Stimulated activated naive CD8-positive, alpha-beta T cell treated with anti-CD3 and anti-CD28 coated beads, Interleukin-15, Interleukin-2, amounts not matched to agents 100 U/mL and 50 U/mL, for 24 hours (primary cell): Measurements from ENCODE around the gene WDTC1.
"Not testable (repeated sequence)": the region's sequence is repeated elsewhere in the genome, so short reads cannot be mapped to it uniquely, and the experiment has no call there.

Experiments used
- ATAC-seq: fragments of 150-1000 bp; cut with Tn5 transposase; one replicate; pipeline ENCODE4 v1.10.0; 2021
- DNase-seq: peaks from one replicate; pipeline ENCODE4 v3.0.0; 2021

The WDTC1 gene

DNA sequence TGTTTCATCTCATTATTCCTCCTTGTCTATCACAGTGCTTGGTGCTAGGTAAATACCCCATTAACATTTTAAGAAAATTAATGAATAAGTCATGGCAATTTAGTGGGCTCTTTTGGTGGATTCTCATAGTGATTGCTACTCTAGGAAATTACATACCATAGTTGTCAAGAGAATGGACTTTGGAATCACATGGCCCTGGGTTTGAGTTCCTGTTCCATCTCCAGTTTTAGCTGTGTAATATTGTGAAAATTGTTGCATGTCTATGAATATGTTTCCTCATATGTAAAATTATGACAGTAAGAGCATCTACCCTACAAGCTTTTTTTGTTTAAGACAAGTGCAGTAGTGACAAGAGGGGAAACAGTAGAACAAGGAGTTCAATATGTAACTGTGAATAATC is 20.7 kb downstream of the WDTC1 start:
- DNase-seq (no peak), ATAC-seq (no peak)

DNA sequence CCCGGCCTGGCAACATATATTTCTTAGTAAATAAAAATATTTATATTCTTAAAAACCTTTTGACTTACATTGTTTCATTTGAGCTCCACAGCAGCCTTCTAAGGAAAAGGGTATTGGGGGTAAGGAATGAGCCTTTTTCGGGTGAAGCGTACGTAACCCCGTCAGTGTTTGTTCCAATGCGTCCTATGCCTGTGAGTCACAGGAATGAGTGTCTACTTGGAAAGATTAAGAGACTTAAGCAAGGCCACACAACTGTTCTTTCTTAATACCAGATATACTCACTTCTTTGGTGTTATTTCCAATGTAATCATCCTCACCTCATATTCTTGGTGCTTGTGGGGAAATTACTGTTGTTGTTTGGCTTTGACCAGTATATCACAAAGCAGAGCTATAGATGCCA is 22.7 kb downstream of the WDTC1 start:
- DNase-seq (no peak), ATAC-seq (no peak)

DNA sequence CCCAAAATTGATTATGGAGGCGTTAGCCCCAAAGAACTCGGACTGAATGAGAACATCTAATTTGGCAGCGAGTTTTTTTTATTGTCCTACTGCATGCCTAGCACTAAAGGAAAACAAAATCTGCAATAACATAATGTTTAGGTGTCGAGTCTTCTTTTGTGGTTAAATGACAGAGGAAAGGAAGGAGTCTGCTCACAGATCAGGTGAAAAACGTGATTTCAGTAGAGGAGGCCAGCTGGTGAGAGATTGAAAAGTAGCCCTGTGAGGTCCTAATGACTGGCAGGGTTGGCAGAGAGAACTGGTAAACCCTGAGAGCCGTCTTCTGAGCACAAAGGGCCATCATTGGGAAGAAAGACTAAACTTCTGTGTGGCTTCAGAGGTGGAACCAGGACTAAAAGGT is 24.2 kb downstream of the WDTC1 start:
- ATAC-seq: no peak
- DNase-seq: no peak

DNA sequence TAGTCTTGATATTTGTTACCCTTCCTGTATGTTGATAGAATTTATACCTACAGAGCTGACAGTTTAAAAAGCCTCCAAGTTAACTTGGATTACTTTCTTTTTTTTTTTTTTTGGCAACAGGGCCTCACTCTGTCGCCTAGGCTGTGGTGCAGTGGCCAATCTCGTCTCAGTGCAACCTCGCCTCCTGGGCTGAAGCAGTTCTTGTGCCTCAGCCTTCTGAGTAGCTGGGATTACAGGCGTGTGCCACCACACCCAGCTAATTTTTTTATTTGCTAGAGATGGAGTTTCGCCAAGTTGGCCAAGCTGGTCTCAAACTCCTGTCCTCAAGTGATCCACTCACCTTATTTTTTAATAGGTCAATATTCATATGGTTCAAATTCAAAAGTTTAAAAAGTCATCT is 32.7 kb downstream of the WDTC1 start:
- ATAC-seq (no peak), DNase-seq (no peak)

DNA sequence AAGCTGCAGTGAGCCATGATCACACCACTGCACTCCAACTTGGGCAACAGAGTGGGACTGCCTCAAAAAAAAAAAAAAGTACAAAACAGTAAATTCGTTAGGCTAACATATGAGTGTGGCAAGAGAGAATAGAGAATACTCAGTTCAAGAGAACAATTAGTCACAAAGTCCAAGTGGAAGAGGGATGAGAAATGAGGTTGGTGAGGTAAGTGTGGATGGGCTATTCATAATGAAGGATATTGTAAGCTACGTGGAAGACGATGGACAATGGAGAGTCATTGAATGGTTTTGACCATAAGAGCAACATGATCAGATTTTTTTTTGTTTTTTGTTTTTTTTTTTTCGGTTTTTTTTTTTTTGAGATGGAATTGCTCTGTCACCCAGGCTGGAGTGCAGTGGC is 34.8 kb downstream of the WDTC1 start:
- ATAC-seq (no peak), DNase-seq (no peak)

DNA sequence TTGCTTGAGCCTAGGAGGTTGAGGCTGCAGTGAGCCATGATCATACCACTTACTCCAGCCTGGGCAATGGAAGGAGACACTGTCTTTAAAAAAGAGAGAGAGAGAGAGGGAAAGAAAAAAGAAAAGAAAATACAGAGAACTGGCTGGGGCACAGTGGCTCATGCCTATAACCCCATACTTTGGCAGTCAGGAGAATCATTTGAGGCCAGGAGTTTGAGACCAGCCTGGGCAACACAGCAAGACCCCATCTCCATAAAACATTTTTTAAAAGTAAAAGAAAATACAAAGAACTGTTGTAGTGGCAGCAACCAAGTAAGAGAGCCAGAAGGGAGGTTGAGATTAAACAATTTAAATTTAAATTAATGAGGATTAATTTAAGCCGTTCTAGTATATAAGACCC is 39.8 kb downstream of the WDTC1 start:
- DNase-seq (no peak), ATAC-seq (no peak)

DNA sequence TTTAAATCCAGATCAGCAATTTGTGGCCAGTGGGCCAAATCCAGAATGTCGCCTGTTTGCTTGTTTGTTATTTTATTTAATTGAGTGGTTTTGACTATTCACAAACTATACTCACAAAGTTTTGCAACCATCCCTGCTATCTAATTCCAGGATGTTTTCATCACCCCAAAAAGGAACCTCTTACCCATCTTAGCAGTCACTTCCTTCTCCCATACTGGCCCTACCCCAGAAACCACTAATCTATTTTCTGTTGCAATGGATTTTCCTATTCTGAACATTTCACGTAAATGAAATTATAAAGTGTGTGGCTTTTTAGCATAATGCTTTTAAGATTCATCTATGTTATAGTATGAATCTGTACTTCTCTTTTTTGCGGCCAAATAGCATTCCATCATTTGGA is 41.3 kb downstream of the WDTC1 start:
- no peak for DNase-seq
- no peak for ATAC-seq

DNA sequence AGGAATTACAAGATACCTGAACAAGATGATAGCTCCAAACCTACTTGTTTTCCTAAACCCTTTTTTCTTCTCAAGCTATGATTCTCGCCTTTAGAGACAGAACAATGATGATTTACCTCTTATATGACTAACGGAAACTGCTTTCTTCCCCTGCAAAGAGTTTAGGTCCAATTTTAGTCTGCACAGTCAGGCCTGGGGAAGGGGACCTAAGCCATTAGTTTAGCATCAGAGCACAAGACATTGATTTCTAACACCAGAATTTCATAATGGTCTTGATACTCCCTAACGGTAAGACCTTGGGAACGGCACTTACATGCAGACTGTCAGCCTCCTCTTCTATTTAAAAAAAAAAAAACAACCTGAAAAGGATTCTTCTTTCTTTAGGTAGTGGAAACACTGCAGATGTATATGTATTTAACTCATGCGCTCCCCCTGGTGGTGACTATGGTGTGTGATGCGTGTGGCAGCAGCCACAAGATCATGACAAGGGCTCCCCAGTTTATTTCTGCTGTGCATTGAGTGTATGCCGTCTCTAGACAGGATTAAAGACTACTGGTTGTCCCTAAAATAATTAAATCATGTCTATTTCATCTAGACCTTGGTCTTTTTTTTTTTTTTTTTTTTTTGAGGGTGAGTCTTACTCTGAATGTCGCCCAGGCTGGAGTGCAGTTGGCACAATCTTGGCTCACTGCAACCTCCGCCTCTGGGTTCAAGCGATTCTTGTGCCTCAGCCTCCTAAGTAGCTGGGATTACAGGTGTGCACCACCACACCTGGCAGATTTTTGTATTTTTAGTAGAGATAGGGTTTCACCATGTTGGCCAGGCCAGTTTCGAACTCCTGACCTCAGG is 50.2 kb downstream of the WDTC1 start:
- ATAC-seq (peak; percentile 78), DNase-seq (peak; percentile 92)

DNA sequence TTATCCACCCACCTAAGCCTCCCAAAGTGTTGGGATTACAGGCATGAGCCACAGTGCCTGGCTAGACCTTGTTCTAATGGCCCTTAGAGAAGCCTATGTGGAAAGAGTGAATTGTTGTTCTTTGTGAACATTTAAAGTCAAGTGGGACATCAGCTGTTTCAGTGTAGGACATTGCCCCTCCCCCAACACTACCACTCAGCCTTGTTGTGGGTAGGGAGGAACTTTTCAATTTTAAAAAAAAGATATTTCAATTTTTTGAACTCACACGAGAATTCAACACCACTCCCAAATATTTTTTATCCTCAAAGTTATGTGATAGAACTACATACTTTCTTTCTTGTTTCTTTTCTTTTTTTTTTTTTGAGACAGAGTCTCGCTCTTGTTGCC is 50.8 kb downstream of the WDTC1 start:
- DNase-seq (no peak), ATAC-seq (no peak)

DNA sequence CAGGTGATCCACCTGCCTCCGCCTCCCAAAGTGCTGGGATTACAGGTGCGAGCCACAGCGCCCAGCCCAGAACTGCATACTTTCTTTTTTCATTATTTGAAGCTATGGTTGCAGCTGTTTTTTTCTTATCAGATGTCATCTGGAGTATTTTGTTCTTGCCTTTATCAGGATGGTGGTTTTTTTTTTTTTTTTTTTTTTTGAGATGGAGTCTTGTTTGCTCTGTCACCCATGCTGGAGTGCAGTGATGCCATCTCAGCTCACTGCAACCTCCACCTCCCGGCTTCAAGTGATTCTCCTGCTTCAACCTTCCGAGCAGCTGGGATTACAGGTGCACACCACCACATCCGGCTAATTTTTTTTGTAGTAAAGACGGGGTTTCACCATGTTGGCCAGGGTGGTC is 51.4 kb downstream of the WDTC1 start:
- DNase-seq, ATAC-seq: not testable (repeated sequence)

DNA sequence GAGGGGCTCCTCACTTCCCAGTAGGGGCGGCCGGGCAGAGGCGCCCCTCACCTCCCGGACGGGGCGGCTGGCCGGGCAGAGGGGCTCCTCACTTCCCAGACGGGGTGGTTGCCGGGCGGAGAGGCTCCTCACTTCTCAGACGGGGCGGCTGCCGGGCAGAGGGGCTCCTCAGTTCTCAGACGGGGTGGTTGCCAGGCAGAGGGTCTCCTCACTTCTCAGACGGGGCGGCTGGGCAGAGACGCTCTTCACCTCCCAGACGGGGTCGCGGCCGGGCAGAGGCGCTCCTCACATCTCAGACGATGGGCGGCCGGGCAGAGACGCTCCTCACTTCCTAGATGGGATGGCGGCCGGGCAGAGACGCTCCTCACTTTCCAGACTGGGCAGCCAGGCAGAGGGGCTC is 54.7 kb downstream of the WDTC1 start:
- not testable (repeated sequence) for ATAC-seq, DNase-seq

DNA sequence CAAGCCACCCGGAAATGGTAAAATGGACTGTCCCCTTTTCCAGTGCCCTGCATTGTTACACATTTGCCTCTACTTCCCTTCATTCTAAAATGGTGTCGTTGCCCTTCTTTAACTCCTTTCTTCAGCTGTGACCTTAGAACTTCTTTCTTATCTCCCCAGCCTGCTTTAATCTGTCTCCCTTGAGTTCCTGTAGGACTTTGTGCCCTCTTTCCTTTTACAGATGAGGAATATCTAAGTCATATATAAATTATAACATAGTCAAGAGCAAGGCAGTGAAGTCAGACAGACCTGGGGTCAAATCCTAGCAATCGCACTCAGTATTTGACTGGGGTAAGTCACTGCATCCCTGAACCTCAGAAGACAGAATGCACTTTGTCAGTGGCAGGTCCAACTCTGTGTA is 56.1 kb downstream of the WDTC1 start:
- DNase-seq (no peak), ATAC-seq (no peak)

DNA sequence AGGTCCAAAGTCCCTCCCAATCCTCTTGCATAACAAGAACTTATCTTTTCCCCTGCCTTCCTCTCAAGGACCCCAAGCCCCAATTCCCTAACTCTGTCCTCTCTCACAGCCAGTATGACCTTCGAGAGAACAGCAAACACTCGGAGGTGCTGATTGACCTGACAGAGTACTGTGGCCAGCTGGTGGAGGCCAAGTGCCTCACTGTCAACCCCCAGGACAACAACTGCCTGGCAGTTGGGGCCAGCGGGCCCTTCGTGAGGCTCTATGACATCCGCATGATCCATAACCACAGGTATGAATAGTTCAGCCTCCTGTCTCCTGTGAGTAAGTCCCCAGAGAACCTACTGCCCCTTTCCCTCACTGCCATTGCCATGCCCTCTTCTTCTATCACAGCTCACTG is 57.7 kb downstream of the WDTC1 start:
- no peak for ATAC-seq
- no peak for DNase-seq

DNA sequence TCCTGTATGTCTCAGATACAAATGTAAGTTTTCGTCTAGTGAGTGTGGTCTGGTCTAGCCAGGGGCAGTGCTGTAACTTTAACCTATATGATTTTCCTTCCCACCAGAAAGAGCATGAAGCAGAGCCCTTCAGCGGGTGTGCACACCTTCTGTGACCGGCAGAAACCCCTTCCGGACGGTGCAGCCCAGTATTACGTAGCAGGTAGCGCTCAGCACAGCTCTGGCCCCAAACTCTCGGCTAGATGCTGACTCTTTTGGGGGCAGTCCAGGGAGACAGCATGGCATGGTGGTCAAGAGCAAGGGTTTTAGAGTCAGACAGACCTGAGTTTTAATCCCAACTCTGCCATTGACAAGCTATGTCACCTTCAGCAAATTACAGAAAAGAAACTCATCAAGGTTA is 59.5 kb downstream of the WDTC1 start:
- ATAC-seq: no peak

DNA sequence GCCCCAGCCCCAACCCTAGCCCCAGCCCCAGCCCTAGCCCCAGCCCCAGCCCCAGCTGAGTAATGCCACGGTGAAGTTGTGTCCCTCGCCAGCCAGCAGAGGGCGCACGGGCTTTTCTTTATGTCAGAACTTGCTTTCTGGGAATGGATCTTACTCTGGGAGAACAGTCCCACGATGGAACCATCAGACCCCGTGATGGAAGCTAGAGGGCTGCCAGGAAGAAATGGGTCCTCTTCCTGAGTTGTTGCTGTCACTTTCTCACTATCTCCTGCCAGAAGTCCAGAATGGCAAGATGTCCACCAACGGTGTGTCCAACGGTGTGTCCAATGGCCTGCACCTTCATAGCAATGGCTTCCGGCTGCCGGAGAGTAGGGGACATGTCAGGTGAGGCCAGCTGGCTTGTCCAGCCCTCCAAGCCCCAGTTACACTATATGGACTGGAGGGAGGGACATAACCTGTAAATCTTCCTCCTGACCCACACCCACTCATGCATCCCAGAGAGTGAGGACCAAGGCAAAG is 62.4 kb downstream of the WDTC1 start:
- ATAC-seq (peak; percentile 62), DNase-seq (peak; percentile 80)

More for the DNA sequence above, 59.5 kb downstream of the WDTC1 start:
- no peak for DNase-seq

DNA sequence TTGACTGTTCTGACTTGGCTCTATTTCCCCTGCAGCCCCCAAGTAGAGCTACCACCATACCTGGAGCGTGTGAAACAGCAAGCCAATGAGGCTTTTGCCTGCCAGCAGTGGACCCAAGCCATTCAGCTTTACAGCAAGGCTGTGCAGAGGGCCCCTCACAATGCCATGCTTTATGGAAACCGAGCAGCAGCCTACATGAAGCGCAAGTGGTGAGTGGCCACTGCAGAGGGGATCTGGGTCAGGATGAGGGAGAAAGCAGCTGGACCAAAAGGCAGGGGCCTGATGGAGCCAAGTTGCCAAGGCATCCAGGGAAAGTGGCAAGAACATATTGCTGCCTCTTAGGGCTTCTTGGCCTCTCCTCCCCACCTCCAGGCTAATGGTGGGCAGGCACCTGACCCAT is 63.5 kb downstream of the WDTC1 start:
- DNase-seq (no peak), ATAC-seq (no peak)

DNA sequence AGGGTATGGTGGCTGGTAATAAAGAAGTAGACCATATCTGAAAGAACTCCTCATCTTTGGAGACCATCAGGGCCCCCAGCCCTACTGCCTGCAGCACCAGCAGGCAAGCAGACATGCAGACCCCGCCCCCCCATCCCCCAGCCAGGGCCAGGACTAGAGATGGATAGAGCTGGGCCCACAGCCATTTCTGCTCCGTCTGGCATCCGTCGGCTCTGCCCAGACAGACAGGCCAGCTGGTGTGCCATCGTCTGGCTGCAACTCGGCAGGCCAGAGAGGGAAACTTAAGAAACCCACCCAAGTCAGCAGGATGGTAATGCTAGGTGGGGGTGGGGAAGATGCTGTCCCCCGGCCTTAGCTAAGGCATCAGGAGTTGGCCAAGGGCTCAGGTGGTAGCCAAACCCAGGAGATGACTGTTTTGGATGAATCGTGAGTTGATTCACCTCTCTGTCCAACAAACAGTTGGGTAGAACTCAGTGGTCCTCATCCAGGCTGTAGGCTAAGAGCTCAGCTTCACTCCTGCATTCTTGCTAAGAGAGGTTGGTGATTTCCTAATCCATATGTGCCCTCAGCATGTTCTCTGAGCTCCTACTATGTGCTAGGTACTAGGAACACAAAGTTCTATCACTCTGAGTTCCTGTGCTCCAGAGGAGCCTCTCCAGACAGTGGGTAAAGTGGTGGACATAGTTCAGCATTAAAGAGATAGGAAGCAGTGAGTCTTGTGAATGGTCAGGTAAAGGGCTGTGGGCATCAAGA is 64.4 kb downstream of the WDTC1 start:
- no peak for ATAC-seq
- DNase-seq: no peak

DNA sequence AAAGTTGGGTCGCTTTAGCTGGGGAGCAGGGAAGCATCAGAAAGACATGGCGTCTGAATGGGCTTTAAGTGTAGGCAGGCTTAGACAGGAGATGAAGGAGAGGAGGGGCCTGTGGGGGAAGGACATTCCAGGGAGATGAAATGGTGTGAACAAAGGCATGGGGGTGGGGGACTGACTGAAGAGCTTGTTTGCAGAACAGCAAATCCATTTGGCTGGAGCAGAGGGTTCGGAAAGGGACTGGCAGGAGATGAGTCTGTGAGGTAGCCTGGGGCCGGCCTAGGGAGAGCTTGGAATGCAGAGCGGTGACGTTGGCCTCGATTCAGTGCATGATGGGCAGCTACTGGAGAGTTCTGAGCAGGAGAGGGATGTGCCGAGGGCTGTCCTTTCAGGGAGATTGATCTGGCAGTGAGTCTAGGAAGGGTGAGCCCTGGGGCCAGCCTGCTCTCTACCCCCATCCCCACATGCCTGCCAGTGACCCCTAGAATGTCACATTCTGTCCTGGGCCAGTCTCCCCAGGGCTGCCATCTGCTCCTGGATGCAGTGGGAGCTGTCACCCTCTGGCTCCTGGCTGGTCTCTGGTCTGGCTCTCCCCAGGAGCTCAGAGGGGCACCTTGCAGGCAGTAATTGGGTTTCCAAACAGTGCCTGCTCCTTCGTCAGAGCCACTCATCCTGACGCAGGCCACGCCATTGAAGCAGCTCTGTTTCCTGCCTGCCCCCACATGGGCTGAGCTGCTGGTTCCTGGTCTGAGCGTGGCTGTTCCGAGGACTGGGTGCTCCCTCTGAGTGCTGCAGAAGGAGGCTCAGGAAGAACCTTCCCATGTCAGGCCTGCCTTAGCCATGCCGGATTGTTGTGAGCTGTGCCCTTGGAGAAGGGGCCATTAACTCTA is 65.2 kb downstream of the WDTC1 start:
- DNase-seq: no peak

DNA sequence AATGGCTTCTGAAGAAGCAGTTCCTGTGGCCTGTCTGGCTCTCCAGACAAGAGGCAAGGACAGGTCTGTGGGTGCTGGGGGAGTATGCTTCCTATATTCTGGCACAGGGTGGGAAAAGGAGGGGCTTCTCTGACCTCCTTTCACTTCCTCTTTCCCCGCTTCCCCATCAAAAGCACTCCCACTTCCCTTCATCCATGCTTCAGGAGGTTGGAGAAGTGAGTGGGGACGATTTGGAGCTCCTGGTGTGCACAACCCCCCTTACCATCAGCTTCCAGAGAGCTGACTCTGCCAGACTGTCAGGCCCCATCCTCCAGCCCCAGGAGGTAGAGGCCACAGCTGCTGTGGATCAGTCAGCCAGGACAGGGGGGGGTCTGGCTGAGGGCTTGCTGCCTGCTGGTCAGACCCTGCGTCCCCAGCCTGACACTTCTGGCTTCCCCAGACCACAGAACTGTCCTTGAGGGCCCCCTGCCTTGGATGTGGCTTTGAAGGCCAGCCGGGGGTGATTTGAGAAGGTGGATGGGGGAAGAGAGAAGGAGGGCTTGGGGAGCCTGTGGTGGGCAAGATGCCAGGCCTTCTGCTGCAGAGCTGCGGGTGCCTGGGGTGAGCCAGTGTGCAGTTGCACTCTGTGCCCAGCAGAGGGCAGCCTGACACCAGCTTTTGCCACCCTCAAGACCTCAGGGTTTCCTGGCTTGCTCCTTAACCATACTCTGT is 66.1 kb downstream of the WDTC1 start:
- ATAC-seq (peak; percentile 88), DNase-seq (peak; percentile 77)

More for the DNA sequence above, 65.2 kb downstream of the WDTC1 start:
- ATAC-seq: no peak

DNA sequence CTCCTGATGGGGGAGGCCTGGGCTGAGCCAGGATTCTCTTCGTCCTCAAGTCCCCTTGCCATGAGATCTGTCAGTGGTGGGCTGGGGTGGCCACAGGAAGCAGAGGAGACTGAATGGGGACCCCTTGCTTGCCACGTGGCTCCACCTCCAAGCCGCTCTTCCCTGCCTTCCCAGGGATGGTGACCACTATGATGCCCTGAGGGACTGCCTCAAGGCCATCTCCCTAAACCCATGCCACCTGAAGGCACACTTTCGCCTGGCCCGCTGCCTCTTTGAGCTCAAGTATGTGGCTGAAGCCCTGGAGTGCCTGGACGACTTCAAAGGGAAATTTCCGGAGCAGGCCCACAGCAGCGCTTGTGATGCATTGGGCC is 66.6 kb downstream of the WDTC1 start:
- DNase-seq: no peak
- no peak for ATAC-seq

DNA sequence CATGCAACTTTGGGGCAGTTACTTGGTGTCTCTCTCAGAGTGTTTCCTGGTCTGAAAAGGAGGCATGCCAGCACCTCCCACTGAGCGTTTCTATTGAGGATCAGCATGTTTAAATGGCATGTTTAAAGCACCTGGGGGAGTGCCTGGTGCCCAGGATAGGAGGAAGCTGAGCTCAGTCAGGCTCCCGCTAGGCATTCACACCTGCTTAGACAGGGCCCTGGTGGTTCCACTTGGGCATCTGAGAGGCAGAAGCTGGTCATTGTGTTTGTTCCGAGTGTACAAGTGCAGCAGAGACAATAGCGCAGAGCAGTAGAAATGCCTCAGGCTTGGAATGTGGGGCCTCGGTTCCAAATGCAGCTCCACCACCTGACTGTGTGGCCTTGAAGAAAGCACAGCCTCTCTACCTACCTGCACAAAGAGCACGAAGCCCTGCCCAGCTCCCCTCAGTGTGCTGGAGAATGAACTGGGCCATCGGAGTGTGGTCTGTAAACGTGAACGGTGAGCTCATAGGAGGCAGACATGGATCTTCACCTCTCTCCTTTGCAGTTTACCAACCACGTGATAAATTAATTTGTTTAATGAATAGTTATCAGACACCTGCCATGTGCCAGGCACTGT is 67.3 kb downstream of the WDTC1 start:
- ATAC-seq (no peak), DNase-seq (no peak)
